Cardiac ventricle fibroblast (primary cell): Measurements from ENCODE around the gene NEDD9. TPM values are rescaled to one million over a fixed set of nuclear protein-coding genes. Genes with fewer than 3 reads are reported as not detected.

Source experiments
- total RNA-seq: library from RNA; depleted of rRNA; stranded (reverse); fragments of >200 nt; gene quantifications from 2 replicates; pipeline ENCODE4 v1.2.3, GENCODE V29; 2015

The NEDD9 gene, protein sequence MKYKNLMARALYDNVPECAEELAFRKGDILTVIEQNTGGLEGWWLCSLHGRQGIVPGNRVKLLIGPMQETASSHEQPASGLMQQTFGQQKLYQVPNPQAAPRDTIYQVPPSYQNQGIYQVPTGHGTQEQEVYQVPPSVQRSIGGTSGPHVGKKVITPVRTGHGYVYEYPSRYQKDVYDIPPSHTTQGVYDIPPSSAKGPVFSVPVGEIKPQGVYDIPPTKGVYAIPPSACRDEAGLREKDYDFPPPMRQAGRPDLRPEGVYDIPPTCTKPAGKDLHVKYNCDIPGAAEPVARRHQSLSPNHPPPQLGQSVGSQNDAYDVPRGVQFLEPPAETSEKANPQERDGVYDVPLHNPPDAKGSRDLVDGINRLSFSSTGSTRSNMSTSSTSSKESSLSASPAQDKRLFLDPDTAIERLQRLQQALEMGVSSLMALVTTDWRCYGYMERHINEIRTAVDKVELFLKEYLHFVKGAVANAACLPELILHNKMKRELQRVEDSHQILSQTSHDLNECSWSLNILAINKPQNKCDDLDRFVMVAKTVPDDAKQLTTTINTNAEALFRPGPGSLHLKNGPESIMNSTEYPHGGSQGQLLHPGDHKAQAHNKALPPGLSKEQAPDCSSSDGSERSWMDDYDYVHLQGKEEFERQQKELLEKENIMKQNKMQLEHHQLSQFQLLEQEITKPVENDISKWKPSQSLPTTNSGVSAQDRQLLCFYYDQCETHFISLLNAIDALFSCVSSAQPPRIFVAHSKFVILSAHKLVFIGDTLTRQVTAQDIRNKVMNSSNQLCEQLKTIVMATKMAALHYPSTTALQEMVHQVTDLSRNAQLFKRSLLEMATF
- 3.1 and 8.7 TPM in 2 replicates for total RNA-seq

DNA sequence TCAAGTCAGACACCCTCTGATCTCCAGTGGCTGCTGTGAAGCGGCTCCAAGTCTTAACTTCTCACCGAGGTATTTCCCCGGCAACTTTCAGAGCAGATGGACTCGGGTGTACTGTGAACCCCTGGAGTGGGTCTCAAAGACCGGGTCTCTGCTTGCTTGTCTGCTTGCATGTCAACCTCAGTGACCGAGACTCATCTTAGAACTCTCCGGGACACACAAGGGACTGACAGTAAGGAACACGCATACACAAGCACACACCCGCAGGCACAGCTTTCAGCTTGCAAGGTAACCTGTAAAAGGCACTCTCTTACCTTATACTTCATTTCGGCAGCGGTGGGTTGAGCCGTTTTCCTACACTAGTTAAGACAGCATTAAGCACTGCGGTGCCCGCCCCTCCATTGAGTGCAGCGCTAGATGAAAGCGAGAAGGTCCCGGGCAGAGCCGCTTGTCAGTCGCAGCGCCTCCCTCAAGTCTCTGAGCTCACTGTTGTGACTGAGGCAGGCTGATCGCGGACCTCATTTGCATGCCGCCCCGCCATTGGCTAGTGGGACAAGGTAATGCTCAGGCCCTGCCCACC lies at the start of gene NEDD9:
TSS of gene NEDD9 (minus strand) at position 476 of the 577 bp plus-strand sequence. CDS start at position 323, 153 bp downstream.

Other genes with a start within 250 kb of the NEDD9 start
- gene ELOVL2, start 188.4 kb downstream of the NEDD9 start, total RNA-seq: 4.1 and 5.2 TPM in 2 replicates
- 6.0 and 8.1 TPM in 2 replicates for gene SMIM13, start 138.8 kb downstream of the NEDD9 start, total RNA-seq
- gene ERVFRD-1, start 120.9 kb downstream of the NEDD9 start, total RNA-seq: not detected in 2 replicates